NCI-H2081 treated with DMSO at 0.1 percent for 48 hours (cell line): ENCODE results near the gene B3GNT2.
"Not testable (repeated sequence)": the region's sequence is repeated elsewhere in the genome, so short reads cannot be mapped to it uniquely, and the experiment has no call there.

Experiments
- DNase-seq: peaks from one replicate; lab custom pipeline; 2025; lab: John Stamatoyannopoulos, UW

Gene B3GNT2, protein sequence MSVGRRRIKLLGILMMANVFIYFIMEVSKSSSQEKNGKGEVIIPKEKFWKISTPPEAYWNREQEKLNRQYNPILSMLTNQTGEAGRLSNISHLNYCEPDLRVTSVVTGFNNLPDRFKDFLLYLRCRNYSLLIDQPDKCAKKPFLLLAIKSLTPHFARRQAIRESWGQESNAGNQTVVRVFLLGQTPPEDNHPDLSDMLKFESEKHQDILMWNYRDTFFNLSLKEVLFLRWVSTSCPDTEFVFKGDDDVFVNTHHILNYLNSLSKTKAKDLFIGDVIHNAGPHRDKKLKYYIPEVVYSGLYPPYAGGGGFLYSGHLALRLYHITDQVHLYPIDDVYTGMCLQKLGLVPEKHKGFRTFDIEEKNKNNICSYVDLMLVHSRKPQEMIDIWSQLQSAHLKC

GRCh38 chr2:62195421-62196277 lies at the start of gene B3GNT2:
TSS of gene B3GNT2 (plus strand) at chr2:62196115. CDS start at chr2:62222221, 26,106 bp downstream.
- DNase-seq, result no peak

GRCh38 chr2:62146790-62147189 lies 49.1 kb upstream of the B3GNT2 start:
- DNase-seq, result not testable (repeated sequence)

GRCh38 chr2:62147610-62148301 lies 48.2 kb upstream of the B3GNT2 start:
- no peak for DNase-seq

DNA sequence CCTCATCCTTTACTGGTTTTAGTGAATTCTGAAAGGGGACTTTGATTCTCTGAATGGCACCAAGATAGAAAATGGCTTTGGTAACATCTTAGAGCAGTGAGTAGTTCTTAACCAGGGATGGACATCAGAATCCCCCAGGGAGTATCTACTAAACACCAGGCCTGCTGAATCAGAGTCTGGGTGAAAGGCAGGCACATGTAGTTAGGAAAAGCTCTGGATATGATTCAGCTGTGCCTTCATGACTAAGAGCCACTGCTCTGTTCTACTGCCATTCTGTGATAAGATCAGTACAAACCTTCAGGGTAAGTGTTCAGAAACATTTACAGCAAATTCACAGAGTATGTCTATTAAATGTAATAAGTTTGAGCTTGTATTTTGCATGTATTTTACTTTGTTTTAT lies 46.2 kb upstream of the B3GNT2 start:
- DNase-seq, result no peak

DNA sequence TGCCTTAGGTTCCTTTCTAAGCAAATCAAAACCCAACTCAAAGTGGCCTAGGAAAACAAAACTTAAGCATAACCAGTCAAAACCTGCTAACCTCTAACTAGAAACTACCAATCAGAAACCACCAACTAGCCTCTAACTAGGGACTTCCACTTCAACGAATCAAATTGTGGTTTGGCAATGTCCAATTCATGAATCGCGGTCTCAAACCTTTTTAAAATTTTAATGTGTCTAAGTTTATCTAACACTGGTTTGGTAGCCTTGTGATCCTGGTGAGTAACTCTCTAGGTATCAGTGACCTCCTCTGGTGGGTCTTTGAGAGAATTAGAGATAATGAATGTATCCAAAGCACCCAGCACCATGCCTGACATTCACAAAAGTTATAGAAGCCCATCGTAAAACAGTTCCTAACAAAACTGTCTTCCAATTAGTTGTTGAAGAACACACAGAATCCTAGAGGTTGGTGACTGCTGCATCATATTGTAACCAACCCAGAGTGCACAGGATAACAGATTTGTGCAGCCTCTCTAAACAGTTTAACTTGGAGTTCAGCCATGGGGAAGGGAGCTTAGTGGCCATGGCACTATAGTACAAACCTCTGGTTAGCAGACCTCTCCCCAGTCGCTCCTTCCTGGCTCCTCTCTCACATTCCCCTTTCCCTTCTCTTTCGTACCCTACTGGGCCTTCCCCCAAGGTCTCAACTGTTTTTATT lies 45.2 kb upstream of the B3GNT2 start:
- no peak for DNase-seq

DNA sequence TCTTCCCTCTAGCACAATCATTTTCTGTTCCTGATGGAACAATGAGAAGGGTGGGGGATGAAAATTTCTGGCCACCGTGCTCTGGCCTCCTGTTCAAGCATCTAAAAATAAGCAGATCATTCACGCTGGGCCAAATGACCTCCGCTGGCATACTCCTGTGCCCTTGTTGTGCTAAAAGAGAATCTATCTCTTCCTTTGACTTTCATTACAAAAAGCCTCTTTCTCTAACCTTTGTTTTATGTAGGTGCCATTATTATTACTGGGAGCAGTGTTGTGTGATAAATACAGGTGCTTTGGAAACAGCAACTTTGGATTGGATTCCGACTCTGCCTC lies 44.6 kb upstream of the B3GNT2 start:
- no peak for DNase-seq

- no peak for DNase-seq
Observed at GRCh38 chr2:62152000-62152399, 43.9 kb upstream of the B3GNT2 start.

GRCh38 chr2:62156861-62157496 lies 38.9 kb upstream of the B3GNT2 start:
- no peak for DNase-seq

DNA sequence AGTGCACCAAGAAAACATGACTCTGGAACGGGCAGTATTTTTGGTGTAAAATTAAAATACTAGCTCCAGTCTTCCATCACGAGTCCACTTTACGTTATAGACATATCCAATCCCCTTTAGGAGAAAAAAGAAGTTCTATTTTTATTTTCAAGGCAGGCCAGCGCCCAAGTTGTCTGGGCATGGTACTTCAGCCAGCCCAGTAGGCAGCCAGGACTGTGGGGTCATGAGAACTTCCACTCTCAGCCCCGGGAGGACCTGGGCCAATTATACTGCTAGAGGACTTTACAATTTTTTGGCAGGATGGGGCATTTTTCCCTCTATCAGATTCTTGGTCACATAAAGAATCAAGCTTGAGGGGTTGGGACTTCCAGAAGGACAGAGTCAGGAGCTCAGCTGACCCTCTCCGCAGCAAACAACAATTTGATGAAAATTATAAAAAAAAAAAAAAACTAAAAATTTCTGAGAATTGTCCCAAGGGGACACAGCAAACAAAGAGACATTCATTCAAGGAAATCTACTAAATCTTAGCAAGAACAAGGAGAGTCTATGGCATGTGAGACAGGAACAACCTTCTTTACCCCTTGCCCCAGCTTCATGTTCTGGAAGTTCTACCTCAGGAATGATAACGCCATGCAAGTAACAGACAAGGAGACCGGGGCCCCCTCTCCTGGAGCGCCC lies 37.3 kb upstream of the B3GNT2 start:
- DNase-seq, result no peak

GRCh38 chr2:62160691-62161090 lies 35.2 kb upstream of the B3GNT2 start:
- not testable (repeated sequence) for DNase-seq

DNA sequence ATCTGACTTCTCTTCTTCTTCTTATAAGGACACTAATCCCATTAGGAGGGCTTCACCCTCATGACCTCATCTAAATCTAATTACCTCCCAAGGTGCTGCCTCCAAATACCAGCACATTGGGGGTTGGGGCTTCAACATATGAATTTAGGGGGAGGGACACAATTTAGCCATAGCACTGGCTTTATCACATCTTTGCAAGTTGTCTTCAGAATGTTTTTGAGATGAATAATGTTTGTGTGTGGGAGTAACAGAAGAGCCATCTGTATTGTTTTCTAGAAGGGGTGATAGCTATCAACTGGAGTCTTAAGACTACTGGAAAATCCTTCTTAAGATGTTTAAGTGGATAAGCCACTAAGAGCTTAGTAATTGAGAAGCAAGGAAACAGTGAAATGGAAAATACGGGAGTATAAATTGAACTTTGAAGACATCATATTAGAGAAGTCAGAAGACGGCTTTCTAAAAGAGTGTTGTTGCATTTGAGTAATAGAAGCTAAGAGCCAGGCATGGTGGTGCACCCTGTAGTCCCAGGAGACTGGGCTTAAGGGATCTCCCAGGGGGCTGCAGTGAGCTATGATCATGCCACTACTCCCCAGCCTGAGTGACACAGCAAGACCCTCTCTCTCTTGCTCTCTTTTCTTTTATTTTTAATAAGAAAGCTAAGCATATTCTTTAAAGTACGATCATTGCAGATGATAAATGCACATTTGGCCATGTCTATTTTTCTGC lies 32.6 kb upstream of the B3GNT2 start:
- DNase-seq, result no peak

DNA sequence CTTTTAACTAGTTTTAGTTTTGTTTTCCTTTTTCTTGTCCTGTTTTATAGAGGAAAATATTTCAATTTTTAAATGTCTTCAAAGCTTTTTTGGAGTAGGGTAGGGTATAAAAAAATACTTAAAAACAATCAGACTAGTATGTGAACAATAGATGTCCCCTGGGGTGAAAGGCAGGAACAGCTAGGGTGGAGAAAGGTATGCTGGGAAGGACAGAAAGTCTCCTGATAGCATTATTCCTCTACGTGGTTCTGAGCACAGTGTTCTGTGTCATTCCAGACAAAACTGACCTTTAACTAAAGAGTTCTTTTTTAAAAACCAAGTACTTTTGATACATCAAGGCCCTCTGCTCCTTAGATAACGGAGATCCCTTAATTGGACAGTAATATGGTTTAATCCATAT lies 32.1 kb upstream of the B3GNT2 start:
- no peak for DNase-seq

DNA sequence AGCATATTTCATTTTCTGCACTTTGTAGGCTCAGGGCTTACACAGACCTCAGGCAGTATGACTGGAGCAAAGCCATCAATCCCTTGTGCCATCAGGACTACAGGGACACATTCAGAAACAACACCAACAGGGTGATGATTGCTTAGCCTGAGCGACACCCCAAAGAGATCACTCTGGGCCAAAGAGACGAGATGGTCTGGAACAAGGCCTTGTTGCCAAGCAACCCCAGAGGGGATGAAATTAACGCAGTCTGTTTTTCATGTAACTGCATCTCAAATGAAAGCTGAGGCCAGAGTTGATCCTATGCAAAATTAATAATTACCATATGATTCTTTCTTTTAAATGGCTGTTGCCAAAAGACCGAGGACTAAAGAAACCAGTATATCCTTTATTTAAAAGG lies 20.2 kb upstream of the B3GNT2 start:
- no peak for DNase-seq

DNA sequence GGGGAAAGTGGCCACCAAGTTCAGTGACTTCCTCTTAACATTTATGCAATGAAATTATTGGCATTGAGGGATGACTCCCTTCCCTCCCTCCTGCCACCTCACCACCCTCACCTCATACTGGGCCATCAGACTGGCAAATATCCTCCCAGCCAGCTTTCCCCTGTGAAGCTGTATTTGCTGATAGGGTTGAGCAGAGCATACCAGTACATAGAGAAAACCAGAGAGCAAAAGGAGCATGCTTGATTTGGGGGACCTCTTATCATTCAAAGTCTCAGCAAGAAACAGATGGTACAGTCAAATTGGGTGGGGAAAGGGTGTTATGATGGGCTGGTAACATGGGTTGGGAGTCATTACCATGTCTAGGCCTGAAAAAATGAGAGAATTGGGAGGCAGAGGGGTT lies 19.1 kb upstream of the B3GNT2 start:
- no peak for DNase-seq

- no peak for DNase-seq
Observed at GRCh38 chr2:62177392-62178049, 18.4 kb upstream of the B3GNT2 start.

- no peak for DNase-seq
Observed at GRCh38 chr2:62178741-62179271, 17.1 kb upstream of the B3GNT2 start.

DNA sequence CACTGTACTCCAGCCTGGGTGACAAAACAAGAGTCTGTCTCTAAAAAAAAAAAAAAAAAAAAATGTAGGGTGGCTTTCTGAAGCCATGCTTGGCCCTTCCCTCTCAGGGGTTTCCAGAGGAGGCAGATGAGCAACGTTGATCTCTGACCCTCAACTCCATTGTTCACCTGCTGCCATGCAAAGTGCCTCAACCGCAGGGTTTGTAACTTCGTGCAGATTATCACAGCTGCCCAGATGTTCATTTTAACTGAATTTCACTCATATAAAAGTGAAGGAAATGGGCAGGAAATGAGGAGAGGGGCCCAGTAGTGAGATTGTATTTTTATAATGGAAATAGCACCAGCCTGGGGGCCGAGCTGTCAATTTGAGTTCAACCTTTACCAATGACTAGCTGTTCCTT lies 14.9 kb upstream of the B3GNT2 start:
- DNase-seq, result no peak

- no peak for DNase-seq
Observed at GRCh38 chr2:62181843-62182242, 14.1 kb upstream of the B3GNT2 start.

DNA sequence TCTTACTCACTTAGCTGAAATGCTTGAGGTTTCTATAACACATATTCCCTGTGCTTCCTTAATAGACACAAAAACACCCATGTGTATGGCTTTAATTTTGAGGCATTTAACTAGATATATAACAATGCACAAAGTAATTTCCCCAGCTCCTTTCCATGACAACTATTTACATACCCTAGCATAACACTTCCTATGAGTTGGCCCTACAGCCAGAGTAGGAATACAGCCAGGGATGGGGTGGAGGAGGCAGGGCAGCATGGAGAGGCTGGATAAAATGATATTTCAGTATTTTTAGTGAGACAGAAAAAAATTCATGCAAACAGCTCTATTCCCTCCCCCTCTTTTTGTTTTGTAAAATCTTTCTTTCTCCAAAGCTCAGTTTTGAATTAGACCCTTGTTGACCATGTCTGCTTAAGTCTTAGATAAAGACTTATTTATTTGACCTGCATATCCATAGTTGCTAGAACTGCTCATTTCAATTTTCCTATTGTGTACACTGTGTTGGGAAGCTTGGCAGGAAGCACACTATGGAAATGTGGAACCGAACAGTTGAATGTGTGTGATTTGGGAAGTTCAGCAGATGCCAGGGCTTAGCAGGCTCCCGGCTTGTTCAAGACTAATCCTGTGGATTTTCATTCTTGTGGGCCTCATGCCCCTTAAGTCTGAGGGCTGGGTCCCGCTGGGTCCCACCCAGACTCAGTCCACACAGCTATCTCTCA lies 11.2 kb upstream of the B3GNT2 start:
- DNase-seq, result no peak
